Psoas muscle (tissue), 8 donors: Measurements from ENCODE around the gene PTX4. TPM values are rescaled to one million over a fixed set of nuclear protein-coding genes. Genes with fewer than 3 reads are reported as not detected.

Experiments used
- ATAC-seq, 4 donors: fragments of 200-7000 bp; cut with Tn5 transposase; one replicate each; pipeline ENCODE4 v1.9.1; 2020; ENCODE audit warnings: moderate library complexity in 3 of 4, mild to moderate bottlenecking in 2 of 4
- DNase-seq, 2 donors: peaks; one replicate each; pipeline ENCODE4 v3.0.0-alpha.2; 2020
- H3K27ac ChIP-seq: fragments of 200-600 bp; one replicate; pipeline ENCODE4 v1.8.0; 2022
- H3K27me3 ChIP-seq, 3 donors: fragments of 200-600 bp in 1 of 3; one replicate each; pipeline versions ENCODE4 v1.6.1 to v1.8.0; 2013 to 2022; ENCODE audit warnings: low read length in 2 of 3, mild to moderate bottlenecking in 2 of 3, moderate library complexity in 1 of 3; ENCODE audit not compliant: insufficient read depth in 3 of 3
- H3K36me3 ChIP-seq, 2 donors: fragments of 200-600 bp in 1 of 2; one replicate each; pipeline versions ENCODE4 v1.6.1 to v1.8.0; 2013 to 2022; ENCODE audit warnings: low read depth in 1 of 2, mild to moderate bottlenecking in 1 of 2, moderate library complexity in 1 of 2; ENCODE audit not compliant: insufficient read depth in 1 of 2
- H3K4me1 ChIP-seq: fragments of 200-600 bp; one replicate; pipeline ENCODE4 v1.8.0; 2022
- H3K4me3 ChIP-seq: fragments of 200-600 bp; one replicate; pipeline ENCODE4 v1.8.0; 2022; ENCODE audit warnings: mild to moderate bottlenecking
- H3K9me3 ChIP-seq: fragments of 200-600 bp; one replicate; pipeline ENCODE4 v1.8.0; 2022
- CTCF ChIP-seq: fragments of 200-600 bp; IDR thresholded peaks from one replicate; pipeline ENCODE4 v1.8.0; 2022; ENCODE audit warnings: antibody characterized with exemption
- WGBS, 3 donors: extraction: QIAGEN DNeasy Blood & Tissue Kit; methylation state at CpG; one replicate each; pipeline versions ENCODE4 v1.1.6 to v1.1.7; 2013; 5-methylcytosine and 5-hydroxymethylcytosine counted together
- intact Hi-C, 2 donors: fragments of 100-400 bp; cut with DNase I; formaldehyde crosslinking; loops; one replicate each; pipeline versions ENCODE4 v1.11.0 to v1.14.2; 2022
- polyA plus RNA-seq, 3 donors: library from polyadenylated mRNA; stranded (reverse); fragments of 200-250 nt; gene quantifications; one replicate each; pipeline ENCODE4 v1.2.3, GENCODE V29; 2013
- total RNA-seq, 4 donors: library from RNA; stranded (reverse); fragmentation: NEBNext Ultra II Directional in 2 of 4; extraction: Animal tissue kit (Norgen Biotek cat#: 25700) in 2 of 4; gene quantifications; one replicate each; pipeline versions ENCODE4 v1.2.1 to v1.2.4, GENCODE V29; 2021 to 2023
- donor health status: healthy with polysubstance abuse.
- donor health status: DM: no; HTN: no; CAD: no; lungs with moderate emphysema.
- donor health status: Bipolar disorder and iron deficiency.
- donor health status: healthy.
- donor health status: DM: yes; HTN: yes; CAD: no.
- donor health status: DM: no; HTN: no; CAD: no.
- donor health status: DM: no; HTN: no; CAD: no.
- donor health status: DM: yes; HTN: yes; CAD: no.

Gene PTX4
- total and polyA plus RNA-seq, 7 donors, result 0.04 to 0.26 (median 0.23) TPM; not detected in 4

GRCh38 chr16:1524366-1524765 is 35.6 kb upstream of the PTX4 start:
- intact Hi-C loops, result no loop called here
- no peak overlapping the region for H3K4me3 ChIP-seq
- no peaks in the 10 kb centered on the region for H3K9me3 ChIP-seq
- no peak for TF ChIP-seq CTCF
- 90 to 93% (median 92%) methylated on average over 24 to 26 of the region's 26 CpGs for WGBS, 3 donors
- H3K36me3 ChIP-seq, result peaks cover 0 to 14% of the 10 kb centered on the region in 2 donors
- ATAC-seq (no peak), DNase-seq (no peak)
- no peaks in the 10 kb centered on the region for H3K4me1 ChIP-seq
- H3K27me3 ChIP-seq, result no peaks in the 10 kb centered on the region
- H3K27ac ChIP-seq, result no peak overlapping the region

GRCh38 chr16:1523581-1524245 is 35.0 kb upstream of the PTX4 start:
- Histone ChIP-seq H3K9me3 (no peaks in the 10 kb centered on the region), H3K27ac (no peak overlapping the region), H3K4me1 (no peaks in the 10 kb centered on the region), H3K27me3 (no peaks in the 10 kb centered on the region), H3K4me3 (no peak overlapping the region), H3K36me3 (peaks cover 0 to 14% of the 10 kb centered on the region in 2 donors)
- no peak for DNase-seq
- WGBS, 3 donors, result 89 to 92% (median 91%) methylated on average over 30 of the region's 30 CpGs
- intact Hi-C loops, result no loop called here
- no peak for ATAC-seq
- TF ChIP-seq CTCF, result no peak

- Histone ChIP-seq H3K4me1 (no peaks in the 10 kb centered on the region), H3K27me3 (no peaks in the 10 kb centered on the region), H3K27ac (no peak overlapping the region), H3K4me3 (no peak overlapping the region), H3K9me3 (no peaks in the 10 kb centered on the region), H3K36me3 (peaks cover 0 to 14% of the 10 kb centered on the region in 2 donors)
- intact Hi-C loops, result no loop called here
- DNase-seq, result no peak
- ATAC-seq, result no peak
- TF ChIP-seq CTCF, result no peak
- 94 to 95% (median 95%) methylated on average over 19 of the region's 19 CpGs for WGBS, 3 donors
Observed at GRCh38 chr16:1520461-1520860, 31.7 kb upstream of the PTX4 start.

- ATAC-seq, result no peak
- no peak for DNase-seq
Observed at GRCh38 chr16:1519831-1520230, 31.1 kb upstream of the PTX4 start.

More at GRCh38 chr16:1519831-1520230, 31.1 kb upstream of the PTX4 start:
- peaks cover 0 to 14% of the 10 kb centered on the region in 2 donors for H3K36me3 ChIP-seq
- H3K4me1 ChIP-seq, result no peaks in the 10 kb centered on the region
- no peaks in the 10 kb centered on the region for H3K27me3 ChIP-seq
- TF ChIP-seq CTCF, result no peak
- intact Hi-C loops, result no loop called here
- no peak overlapping the region for H3K27ac ChIP-seq
- 92 to 94% (median 94%) methylated on average over 17 of the region's 17 CpGs for WGBS, 3 donors
- no peak overlapping the region for H3K4me3 ChIP-seq
- no peaks in the 10 kb centered on the region for H3K9me3 ChIP-seq
